Measurements from ENCODE around the gene ZHX3. TPM values are rescaled to one million over a fixed set of nuclear protein-coding genes. Genes with fewer than 3 reads are reported as not detected.

ZHX3 gene
- polyA plus RNA-seq, 3 donors: 0.58 to 3.2 (median 1.1) TPM

- Histone ChIP-seq H3K27me3 (ENCODE audit: control insufficient read depth in 2 of 2, insufficient read depth in 2 of 2, low read length in 2 of 2) (peaks cover 0 to 4% of the 10 kb centered on the region in 2 donors), H3K4me2 (replicated peaks; ENCODE audit: extremely low read depth, low read length, poor library complexity, severe bottlenecking) (no peak overlapping the region), H4K20me1 (ENCODE audit: insufficient read depth, low read length) (no peaks in the 10 kb centered on the region), H2AFZ (ENCODE audit: insufficient read depth, low read depth, low read length, poor library complexity, severe bottlenecking) (no peak overlapping the region), H3K9me3 (replicated peaks in 1 of 2; ENCODE audit: control insufficient read depth in 1 of 2, insufficient read depth in 1 of 2, low read length in 2 of 2) (no peaks in the 10 kb centered on the region), H3K36me3 (replicated peaks in 1 of 2; ENCODE audit: control insufficient read depth in 1 of 2, insufficient read depth in 2 of 2, low read length in 2 of 2) (no peaks in the 10 kb centered on the region), H3K9ac (ENCODE audit: insufficient read depth, low read length, poor library complexity, severe bottlenecking) (no peak overlapping the region), H3K4me3 (replicated peaks in 1 of 3; ENCODE audit: low read depth in 2 of 3, low read length in 3 of 3) (no peak overlapping the region), H3K27ac (ENCODE audit: low read depth in 1 of 2, low read length in 2 of 2) (no peak overlapping the region), H3K4me1 (ENCODE audit: control insufficient read depth in 1 of 2, insufficient read depth in 2 of 2, low read length in 2 of 2) (no peaks in the 10 kb centered on the region), H3K79me2 (ENCODE audit: insufficient read depth, low read length) (no peaks in the 10 kb centered on the region)
- Mint-ChIP-seq H3K27ac (no peak overlapping the region), H3K36me3 (peaks cover 3 to 12% of the 10 kb centered on the region in 2 donors), H3K27me3 (ENCODE audit: low read depth in 3 of 3) (peaks cover 21 to 45% (median 25%) of the 10 kb centered on the region in 3 donors), H3K4me3 (no peak overlapping the region), H3K9me3 (peaks cover 0 to 1% (median 0%) of the 10 kb centered on the region in 7 donors), H3K4me1 (no peaks in the 10 kb centered on the region)
- no peak for DNase-seq
- no peak for TF ChIP-seq CTCF (IDR thresholded peaks at IDR 0.05)
- intact Hi-C loops (cut with micrococcal nuclease): loop anchor here (1.0 to 10.0 kb wide), 2 partner anchors 52 to 168 kb away; partner anchors contain the start of gene LPIN3 (in 2 of the 2)
- WGBS (ENCODE audit: insufficient coverage): 97% methylated on average over 16 of the region's 18 CpGs
Observed at GRCh38 chr20:41172296-41173140, 145.0 kb downstream of the ZHX3 start.

GRCh38 chr20:41171736-41172295, 145.7 kb downstream of the ZHX3 start:
- H3K27me3 Mint-ChIP-seq (ENCODE audit: low read depth in 3 of 3): peaks cover 23 to 49% (median 25%) of the 10 kb centered on the region in 3 donors
- peaks cover 3 to 12% of the 10 kb centered on the region in 2 donors for H3K36me3 Mint-ChIP-seq
- H3K4me3 ChIP-seq (replicated peaks in 1 of 3; ENCODE audit: low read depth in 2 of 3, low read length in 3 of 3): no peak overlapping the region
- no peak overlapping the region for H3K4me3 Mint-ChIP-seq
- H3K9ac ChIP-seq (ENCODE audit: insufficient read depth, low read length, poor library complexity, severe bottlenecking): no peak overlapping the region
- H3K27ac ChIP-seq (ENCODE audit: low read depth in 1 of 2, low read length in 2 of 2): no peak overlapping the region
- TF ChIP-seq CTCF (IDR thresholded peaks at IDR 0.05): no peak
- peaks cover 0 to 1% (median 0%) of the 10 kb centered on the region in 7 donors for H3K9me3 Mint-ChIP-seq
- no peaks in the 10 kb centered on the region for H3K79me2 ChIP-seq (ENCODE audit: insufficient read depth, low read length)
- no peaks in the 10 kb centered on the region for H3K4me1 Mint-ChIP-seq
- H4K20me1 ChIP-seq (ENCODE audit: insufficient read depth, low read length): no peaks in the 10 kb centered on the region
- H3K36me3 ChIP-seq (replicated peaks in 1 of 2; ENCODE audit: control insufficient read depth in 1 of 2, insufficient read depth in 2 of 2, low read length in 2 of 2): no peaks in the 10 kb centered on the region
- H2AFZ ChIP-seq (ENCODE audit: insufficient read depth, low read depth, low read length, poor library complexity, severe bottlenecking): no peak overlapping the region
- no peak for DNase-seq
- no peaks in the 10 kb centered on the region for H3K4me1 ChIP-seq (ENCODE audit: control insufficient read depth in 1 of 2, insufficient read depth in 2 of 2, low read length in 2 of 2)
- H3K4me2 ChIP-seq (replicated peaks; ENCODE audit: extremely low read depth, low read length, poor library complexity, severe bottlenecking): no peak overlapping the region
- no peaks in the 10 kb centered on the region for H3K9me3 ChIP-seq (replicated peaks in 1 of 2; ENCODE audit: control insufficient read depth in 1 of 2, insufficient read depth in 1 of 2, low read length in 2 of 2)
- no peak overlapping the region for H3K27ac Mint-ChIP-seq
- H3K27me3 ChIP-seq (ENCODE audit: control insufficient read depth in 2 of 2, insufficient read depth in 2 of 2, low read length in 2 of 2): peaks cover 0 to 6% of the 10 kb centered on the region in 2 donors
- intact Hi-C loops (cut with micrococcal nuclease): loop anchor here in 1 of 2 donors (10.0 kb wide), 1 partner anchor 53 kb away; no protein-coding TSS in a partner anchor
- no CpG with 5 or more reads among the region's 3 CpGs for whole genome bisulfite sequencing (ENCODE audit: insufficient coverage)

Measured in CD14-positive monocyte (primary cell).